Fibroblast of lung (primary cell): Measurements from ENCODE around the gene GJD3.

Source experiments
- CTCF ChIP-seq, 2 donors: IDR thresholded peaks in 1 of 2; conservative IDR thresholded peaks in 1 of 2; 1 replicate in 1 of 2; 2 replicates in 1 of 2; pipeline ENCODE4 v1.5.1; 2011 to 2012; ENCODE audit warnings: low read length in 2 of 2, control low read depth in 1 of 2, inconsistent platforms in 1 of 2, low read depth in 1 of 2, mild to moderate bottlenecking in 1 of 2
- EZH2 ChIP-seq: IDR thresholded peaks from 2 replicates; pipeline ENCODE4 v1.5.1; 2012; ENCODE audit warnings: low read length, control low read depth, mild to moderate bottlenecking; ENCODE audit errors: missing control alignments

GRCh38 chr17:40320756-40321523 is 43.6 kb downstream of the GJD3 start:
- no peak for TF ChIP-seq CTCF (conservative IDR thresholded peaks at IDR 0.05 in 1 of 2, IDR thresholded peaks at IDR 0.05 in 1 of 2; ENCODE audit: low read depth in 1 of 2, low read length in 2 of 2)
- TF ChIP-seq EZH2, result no peak
